NCI-H748 (cell line): Measurements from ENCODE around the gene RNU1-2.
"Not testable (repeated sequence)": the region's sequence is repeated elsewhere in the genome, so short reads cannot be mapped to it uniquely, and the experiment has no call there.

Experiments
- DNase-seq: peaks from one replicate; lab custom pipeline; 2025; ENCODE audit not compliant: unreplicated experiment; lab: John Stamatoyannopoulos, UW

The RNU1-2 gene

DNA sequence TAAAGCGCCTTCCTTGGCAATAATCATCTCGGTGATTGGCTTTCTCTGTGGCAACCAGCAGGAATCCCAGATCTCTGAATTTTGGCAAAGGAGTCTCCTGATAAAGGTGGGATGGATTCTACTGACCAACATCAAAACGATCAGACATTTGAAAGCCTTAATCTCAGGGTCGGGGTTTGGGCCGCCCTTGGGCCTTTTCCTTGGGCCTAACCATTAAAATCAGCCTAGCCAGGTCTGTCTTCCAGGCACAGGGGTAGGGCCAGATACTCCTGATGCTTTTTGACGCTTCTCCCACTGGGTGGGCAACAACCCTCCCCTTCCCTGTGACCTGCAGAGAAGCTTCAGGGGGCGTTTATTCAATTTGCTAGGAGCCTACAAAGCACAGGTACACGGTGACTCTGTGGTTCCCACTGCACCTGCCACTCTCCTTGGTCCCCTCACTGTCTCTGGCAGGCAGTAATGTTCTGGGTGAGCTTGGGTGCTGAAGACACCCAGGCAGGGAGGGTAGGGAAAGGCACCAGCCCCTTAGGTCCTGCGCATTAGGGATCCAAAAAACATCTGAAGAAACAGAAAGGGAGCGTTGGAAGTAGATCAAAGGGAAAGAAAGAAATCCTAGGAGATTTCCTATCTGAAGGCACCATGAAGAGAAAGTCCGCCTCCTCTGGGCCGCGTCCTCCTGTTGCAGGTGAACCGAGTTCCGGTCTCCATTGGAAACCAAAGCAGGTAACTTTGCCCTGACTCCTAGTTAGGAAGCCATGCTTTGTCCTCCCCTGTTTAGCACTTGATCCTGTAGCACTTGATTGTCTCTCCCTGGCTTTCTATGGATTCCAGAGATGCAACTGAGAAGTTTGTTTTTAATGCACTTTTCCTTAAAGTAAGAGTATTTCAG is 12.3 kb downstream of the RNU1-2 start:
- DNase-seq: no peak

DNA sequence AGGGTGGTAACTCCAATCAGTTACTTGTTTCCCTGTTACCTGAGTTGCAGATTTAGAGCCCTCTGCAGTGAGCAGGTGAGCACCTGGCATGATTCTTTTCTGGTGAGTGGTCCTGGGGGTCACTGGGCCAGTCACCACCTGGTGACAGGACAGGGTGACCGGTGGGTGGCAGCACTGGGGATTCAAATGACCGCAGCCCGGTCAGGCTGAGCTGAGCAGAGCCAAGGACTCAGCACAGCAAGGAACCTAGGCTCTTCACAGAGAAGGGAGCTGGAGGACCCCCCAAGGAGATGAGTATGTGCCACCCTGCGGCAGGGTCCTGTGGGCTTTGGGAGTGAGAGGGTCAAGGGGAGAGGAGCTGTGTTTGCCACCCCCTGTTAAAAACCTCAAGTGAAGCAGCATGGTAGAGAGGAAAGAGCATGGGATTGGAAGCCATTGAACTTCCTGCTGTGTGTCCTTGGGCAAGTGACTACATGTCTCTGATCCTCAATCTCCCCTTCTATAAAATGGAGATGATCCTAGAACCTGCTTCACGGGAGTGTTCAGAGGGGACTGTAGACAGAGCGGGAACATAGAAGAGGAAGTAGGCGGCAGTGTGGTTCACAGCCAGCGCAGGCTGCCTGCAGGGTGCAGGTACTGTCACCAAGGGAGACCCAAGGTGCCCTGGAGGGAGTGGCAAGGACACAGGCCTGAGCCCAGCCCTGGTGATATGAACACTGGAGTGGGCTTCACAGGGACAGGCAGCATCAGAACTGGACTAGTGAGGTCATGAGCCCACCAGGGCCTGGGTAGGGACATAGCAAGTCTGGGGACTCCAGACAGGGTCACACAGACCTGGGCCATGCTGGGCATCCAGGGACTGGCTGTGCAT is 16.3 kb downstream of the RNU1-2 start:
- DNase-seq: not testable (repeated sequence)

- not testable (repeated sequence) for DNase-seq
Measured at GRCh38 chr1:16912742-16913141, 17.0 kb downstream of the RNU1-2 start.

DNA sequence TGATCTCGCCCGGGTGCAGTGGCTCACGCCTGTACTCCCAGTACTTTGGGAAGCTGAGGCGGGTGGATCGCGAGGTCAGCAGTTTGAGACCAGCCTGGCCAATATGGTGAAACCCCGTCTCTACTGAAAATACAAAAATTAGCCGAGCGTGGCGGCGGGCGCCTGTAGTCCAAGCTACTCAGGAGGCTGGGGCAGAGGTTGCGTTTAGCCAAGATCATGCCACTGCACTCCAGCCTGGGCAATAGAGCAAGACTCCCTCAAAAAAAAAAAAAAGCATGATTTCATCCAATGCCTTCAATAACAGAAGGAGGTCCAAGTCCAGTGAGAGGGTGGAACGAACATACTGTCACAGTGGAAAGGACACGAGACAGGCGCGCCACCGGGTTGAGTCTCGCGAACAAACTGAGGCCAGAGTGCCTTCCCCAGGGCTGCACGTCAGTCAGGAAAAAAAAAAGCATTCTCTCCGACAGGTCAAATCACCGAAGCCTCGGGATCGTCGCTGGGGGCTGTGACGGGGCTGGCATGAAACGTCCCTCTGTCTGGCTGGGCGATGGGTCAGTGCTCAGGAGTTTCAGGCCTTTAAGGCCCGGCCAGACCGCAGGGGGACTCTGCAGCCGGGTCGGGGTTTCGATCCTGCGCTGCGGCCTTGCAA is 17.5 kb downstream of the RNU1-2 start:
- DNase-seq: no peak

GRCh38 chr1:16913833-16914662 is 18.3 kb downstream of the RNU1-2 start:
- peak; percentile 99 for DNase-seq

DNA sequence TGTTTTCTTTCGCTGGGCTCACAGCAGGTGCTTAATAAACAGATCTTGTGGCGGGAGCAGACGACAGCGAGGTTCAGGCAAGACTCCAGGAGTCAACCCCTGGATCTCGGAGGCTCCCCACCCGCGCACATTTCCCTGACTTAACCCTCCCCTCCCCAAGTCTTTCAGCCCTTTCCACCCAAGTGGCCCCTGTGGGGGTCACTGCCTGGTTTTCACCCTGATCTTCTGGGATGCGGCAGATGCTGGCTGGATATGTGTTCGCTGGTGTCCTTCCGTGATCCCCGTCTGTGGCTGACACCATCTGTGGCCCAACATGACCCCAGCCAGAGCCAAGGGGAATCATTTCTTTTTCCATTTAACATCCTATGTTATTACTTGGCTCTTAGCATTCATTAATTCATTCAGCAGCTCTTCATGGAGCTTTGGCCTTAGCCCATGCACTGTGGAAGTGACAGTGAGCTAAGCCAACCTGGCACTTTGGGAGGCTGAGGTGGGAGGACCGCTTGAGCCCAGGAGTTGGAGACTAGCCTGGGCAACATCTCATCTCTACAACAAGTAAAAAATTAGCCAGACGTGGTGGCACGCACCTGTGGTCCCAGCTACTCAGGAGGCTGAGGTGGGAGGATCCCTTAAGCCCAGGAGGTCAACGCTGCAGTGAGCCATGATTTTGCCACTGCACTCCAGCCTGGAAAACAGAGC is 19.3 kb downstream of the RNU1-2 start:
- DNase-seq: peak; percentile 44

GRCh38 chr1:16915627-16915973 is 19.8 kb downstream of the RNU1-2 start:
- peak; percentile 17 for DNase-seq

- DNase-seq: not testable (repeated sequence)
Measured at GRCh38 chr1:16916036-16916880, 20.5 kb downstream of the RNU1-2 start.

- DNase-seq: no peak
Measured at GRCh38 chr1:16918371-16918770, 22.6 kb downstream of the RNU1-2 start.

DNA sequence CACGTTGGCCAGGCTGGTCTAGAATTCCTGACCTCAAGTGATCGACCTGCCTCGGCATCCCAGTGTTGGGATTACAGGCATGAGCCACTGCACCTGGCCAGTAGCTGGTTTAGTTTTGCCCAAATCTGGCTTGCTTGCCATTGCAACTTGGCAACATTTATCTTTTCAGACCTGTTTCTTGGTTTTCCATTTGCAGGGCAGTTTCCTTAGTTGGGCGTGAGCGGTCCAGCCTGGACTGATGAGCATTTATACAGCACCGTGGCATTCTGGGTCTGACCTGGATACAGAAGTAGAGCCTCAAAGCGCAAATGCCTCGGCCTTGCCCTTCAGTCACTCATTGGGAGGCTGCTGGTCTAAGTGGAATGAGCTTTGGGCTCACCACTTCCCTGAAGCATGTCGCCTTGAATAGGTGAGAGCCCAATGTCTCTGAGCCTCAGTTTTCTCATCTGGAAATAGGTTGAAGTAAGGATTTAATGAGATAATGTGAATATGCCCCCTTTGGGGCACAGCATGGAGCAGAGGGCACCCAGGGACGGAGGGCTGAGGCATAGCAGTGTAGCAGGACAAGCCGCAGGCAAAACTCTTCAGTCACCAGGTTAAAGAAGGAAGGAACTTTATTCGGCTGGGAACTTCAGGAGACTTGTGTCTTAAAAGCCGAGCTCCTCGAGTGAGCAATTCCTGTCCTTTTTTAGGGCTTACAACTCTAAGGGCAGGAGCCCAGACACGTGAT is 23.3 kb downstream of the RNU1-2 start:
- DNase-seq: not testable (repeated sequence)

DNA sequence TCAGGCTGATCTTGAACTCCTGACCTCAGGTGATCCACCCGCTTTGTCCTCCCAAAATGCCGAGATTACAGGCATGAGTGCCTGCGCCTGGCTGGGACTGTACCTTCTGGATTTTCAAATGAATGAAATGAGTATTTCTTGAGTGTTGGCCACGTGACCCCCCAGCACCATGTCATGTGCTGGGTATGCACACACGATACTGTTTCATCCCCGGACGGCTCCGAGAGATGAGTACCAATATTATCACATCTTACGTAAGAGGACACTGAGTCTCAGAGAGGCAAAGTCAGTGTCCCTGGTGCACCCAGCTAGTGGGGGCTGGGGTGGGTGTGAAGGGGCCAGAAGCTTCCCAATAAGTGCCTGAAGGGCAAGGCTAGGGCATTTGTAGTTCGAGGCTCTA is 25.2 kb downstream of the RNU1-2 start:
- no peak for DNase-seq

- peak; percentile 55 for DNase-seq
Measured at GRCh38 chr1:16921391-16922185, 25.8 kb downstream of the RNU1-2 start, which contains the start of gene CROCC. TSS of gene CROCC (plus strand) at chr1:16921931. CDS start at chr1:16922019, 88 bp downstream.

- no peak for DNase-seq
Measured at GRCh38 chr1:16922466-16922865, 26.7 kb downstream of the RNU1-2 start.

DNA sequence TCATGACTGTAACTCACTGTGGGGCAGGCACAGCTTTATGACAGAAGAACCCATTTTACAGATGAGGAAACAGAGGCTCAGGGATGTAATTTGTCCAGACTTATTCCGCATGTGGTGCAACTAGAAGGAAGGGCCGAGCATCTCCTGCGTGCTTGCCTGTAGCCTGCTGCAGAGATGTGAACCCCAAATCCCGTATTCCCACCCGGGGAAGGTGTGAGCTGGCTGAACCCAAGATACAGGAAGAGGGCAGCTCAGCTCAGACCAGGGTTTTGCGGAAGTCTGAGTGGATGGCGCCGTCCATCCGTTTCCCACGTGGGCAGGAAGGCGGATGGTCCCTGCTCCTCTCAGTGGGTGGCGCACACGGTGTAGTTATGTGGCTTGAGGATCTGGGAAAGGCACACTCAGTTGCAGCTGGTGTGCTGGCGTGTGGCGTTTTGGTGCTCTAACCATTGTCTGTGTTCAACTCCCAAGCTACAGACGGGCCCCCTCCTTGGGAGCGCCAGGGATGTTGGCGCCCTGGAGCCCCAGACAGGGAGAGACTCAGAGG is 27.2 kb downstream of the RNU1-2 start:
- peak; percentile 26 for DNase-seq

GRCh38 chr1:16924216-16924918 is 28.6 kb downstream of the RNU1-2 start:
- DNase-seq: no peak

- no peak for DNase-seq
Measured at GRCh38 chr1:16924919-16925477, 29.2 kb downstream of the RNU1-2 start.
